Loucy (cell line): ENCODE results near the gene EXD2.

Source experiments
- H2AFZ ChIP-seq: fragments of 200-600 bp; sonication (generic); 2 replicates; pipeline ENCODE4 v1.6.0; 2016; ENCODE audit warnings: antibody characterized with exemption, mild to moderate bottlenecking, low read length, moderate library complexity
- H3F3A ChIP-seq: fragments of 200-600 bp; 2 replicates; pipeline ENCODE4 v1.6.0; 2016; ENCODE audit warnings: antibody characterized with exemption, low read depth, mild to moderate bottlenecking
- H3K27me3 ChIP-seq: fragments of 200-600 bp; sonication (generic); 2 replicates; pipeline ENCODE4 v1.6.1; 2014; ENCODE audit warnings: low read length, mild to moderate bottlenecking; ENCODE audit not compliant: insufficient read depth, poor library complexity, severe bottlenecking
- H3K36me3 ChIP-seq: fragments of 200-600 bp; sonication (generic); 2 replicates; pipeline ENCODE4 v1.6.1; 2016; ENCODE audit warnings: low read length; ENCODE audit not compliant: insufficient read depth
- H3K4me1 ChIP-seq: fragments of 200-600 bp; sonication (generic); 2 replicates; pipeline ENCODE4 v1.5.1; 2014; ENCODE audit warnings: low read length, mild to moderate bottlenecking; ENCODE audit not compliant: insufficient read depth, poor library complexity, severe bottlenecking
- H3K4me2 ChIP-seq: fragments of 200-600 bp; sonication (generic); 2 replicates; pipeline ENCODE4 v1.6.0; 2014; ENCODE audit warnings: antibody characterized with exemption, low read length, low read depth, mild to moderate bottlenecking; ENCODE audit not compliant: poor library complexity, severe bottlenecking
- H3K4me3 ChIP-seq: fragments of 200-600 bp; sonication (generic); 2 replicates; pipeline ENCODE4 v1.5.1; 2014; ENCODE audit warnings: low read length, mild to moderate bottlenecking, mixed read lengths; ENCODE audit not compliant: poor library complexity, severe bottlenecking
- H3K79me2 ChIP-seq: fragments of 200-600 bp; sonication (generic); 2 replicates; pipeline ENCODE4 v1.6.1; 2014; ENCODE audit warnings: low read length; ENCODE audit not compliant: insufficient read depth
- H3K9ac ChIP-seq: fragments of 200-600 bp; sonication (generic); 2 replicates; pipeline ENCODE4 v1.6.0; 2014; ENCODE audit warnings: mild to moderate bottlenecking, low read depth, low read length, moderate library complexity; ENCODE audit not compliant: poor library complexity, severe bottlenecking
- H3K9me2 ChIP-seq: fragments of 200-600 bp; sonication (generic); replicated peaks from 2 replicates; pipeline ENCODE4 v1.6.1; 2016; ENCODE audit warnings: low read depth, low read length, mixed read lengths
- H3K9me3 ChIP-seq: fragments of 200-600 bp; sonication (generic); 2 replicates; pipeline ENCODE4 v1.6.1; 2014; ENCODE audit warnings: mild to moderate bottlenecking, antibody characterized with exemption, low read length, low read depth; ENCODE audit not compliant: insufficient read depth
- H4K20me1 ChIP-seq: fragments of 200-600 bp; sonication (generic); 2 replicates; pipeline ENCODE4 v1.6.0; 2014; ENCODE audit warnings: antibody characterized with exemption, low read length, mild to moderate bottlenecking; ENCODE audit not compliant: insufficient read depth, poor library complexity, severe bottlenecking
- CTCF ChIP-seq: fragments of 200-600 bp; sonication (generic); conservative IDR thresholded peaks from 2 replicates; pipeline ENCODE4 v1.5.1; 2014; ENCODE audit warnings: mild to moderate bottlenecking, antibody characterized with exemption, low read length
- EZH2phosphoT487 ChIP-seq: fragments of 200-600 bp; IDR thresholded peaks from 2 replicates; pipeline ENCODE4 v1.6.1; 2018; ENCODE audit warnings: antibody characterized with exemption, mild to moderate bottlenecking, moderate library complexity, borderline replicate concordance

EXD2 gene

GRCh38 chr14:69170839-69171238, 20.5 kb upstream of the EXD2 start:
- Histone ChIP-seq H3K9ac (no peak overlapping the region), H3K79me2 (no peaks in the 10 kb centered on the region), H3K9me2 (no peaks in the 10 kb centered on the region), H3K4me3 (no peak overlapping the region), H3K36me3 (no peaks in the 10 kb centered on the region), H3K4me1 (no peaks in the 10 kb centered on the region), H3F3A (no peaks in the 10 kb centered on the region), H3K9me3 (no peaks in the 10 kb centered on the region), H3K4me2 (no peak overlapping the region), H2AFZ (no peak overlapping the region), H4K20me1 (no peaks in the 10 kb centered on the region), H3K27me3 (no peaks in the 10 kb centered on the region)
- TF ChIP-seq EZH2phosphoT487 = no peak
- no peak for TF ChIP-seq CTCF

DNA sequence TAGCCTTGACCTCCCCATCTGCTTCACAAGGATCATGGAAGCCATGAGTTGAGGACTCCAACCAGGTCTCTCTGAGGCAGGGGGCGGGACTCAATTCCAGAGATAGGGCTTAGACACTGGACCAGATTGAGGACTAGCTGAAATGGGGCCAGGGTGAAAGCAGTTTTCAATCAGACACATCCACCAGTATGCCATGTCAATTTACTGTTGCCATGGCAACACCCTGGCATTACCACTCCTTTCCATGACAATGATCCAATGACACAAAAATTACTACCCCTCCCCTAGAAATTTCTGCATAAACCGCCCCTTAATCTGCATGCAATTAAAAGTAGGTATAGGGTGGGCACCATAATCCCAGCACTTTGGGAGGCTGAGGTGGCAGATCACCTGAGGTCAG, 19.7 kb upstream of the EXD2 start:
- Histone ChIP-seq H3K9me3 (no peaks in the 10 kb centered on the region), H3K79me2 (no peaks in the 10 kb centered on the region), H2AFZ (no peak overlapping the region), H3K36me3 (no peaks in the 10 kb centered on the region), H3K4me1 (no peaks in the 10 kb centered on the region), H3K9ac (no peak overlapping the region), H3K4me3 (no peak overlapping the region), H3K27me3 (no peaks in the 10 kb centered on the region), H3F3A (no peaks in the 10 kb centered on the region), H4K20me1 (no peaks in the 10 kb centered on the region), H3K9me2 (no peaks in the 10 kb centered on the region), H3K4me2 (no peak overlapping the region)
- TF ChIP-seq CTCF (no peak), EZH2phosphoT487 (no peak)

- no peaks in the 10 kb centered on the region for H3K36me3 ChIP-seq
- H3K9me2 ChIP-seq = no peaks in the 10 kb centered on the region
- no peaks in the 10 kb centered on the region for H3K4me1 ChIP-seq
- no peak overlapping the region for H3K4me2 ChIP-seq
- H4K20me1 ChIP-seq = no peaks in the 10 kb centered on the region
- no peaks in the 10 kb centered on the region for H3K27me3 ChIP-seq
- H3K9ac ChIP-seq = no peak overlapping the region
- no peaks in the 10 kb centered on the region for H3K79me2 ChIP-seq
- no peaks in the 10 kb centered on the region for H3K9me3 ChIP-seq
- no peaks in the 10 kb centered on the region for H3F3A ChIP-seq
- no peak overlapping the region for H3K4me3 ChIP-seq
- TF ChIP-seq EZH2phosphoT487 (no peak), CTCF (no peak)
- no peak overlapping the region for H2AFZ ChIP-seq
These were observed 16.2 kb upstream of the EXD2 start for GRCh38 chr14:69175130-69175529.
